Measurements from ENCODE around the gene SH2D2A. TPM values are rescaled to one million over a fixed set of nuclear protein-coding genes. Genes with fewer than 3 reads are reported as not detected.

SH2D2A gene
- total RNA-seq, 4 donors from 2014 or later, result 2.7 to 13.5 (median 6.5) TPM; not detected in 1

GRCh38 chr1:156797212-156797871 is 19.3 kb downstream of the SH2D2A start:
- Histone ChIP-seq H3K36me3 (peaks cover 0 to 96% (median 0%) of the 10 kb centered on the region in 3 donors), H3K4me3 (no peak overlapping the region), H3K27me3 (no peaks in the 10 kb centered on the region), H3K9me3 (no peaks in the 10 kb centered on the region), H3K27ac (no peak overlapping the region), H3K4me1 (no peaks in the 10 kb centered on the region)
- peak in 2 of 3 donors; percentile 38 to 74 for DNase-seq
- no peak for TF ChIP-seq POLR2A (IDR thresholded peaks at IDR 0.05)
- TF ChIP-seq CTCF (IDR thresholded peaks at IDR 0.05), result peak; percentile 51 to 84 (median 71)

- Histone ChIP-seq H3K27ac (no peak overlapping the region), H3K27me3 (no peaks in the 10 kb centered on the region), H3K4me1 (no peaks in the 10 kb centered on the region), H3K4me3 (no peak overlapping the region), H3K36me3 (peaks cover 0 to 99% (median 0%) of the 10 kb centered on the region in 3 donors), H3K9me3 (no peaks in the 10 kb centered on the region)
- peak in 1 of 3 donors; percentile 8 for DNase-seq
- TF ChIP-seq POLR2A (IDR thresholded peaks at IDR 0.05) (no peak), CTCF (IDR thresholded peaks at IDR 0.05) (no peak)
Measured at GRCh38 chr1:156796340-156797097, 20.1 kb downstream of the SH2D2A start.

GRCh38 chr1:156795787-156796186 is 20.9 kb downstream of the SH2D2A start:
- no peaks in the 10 kb centered on the region for H3K9me3 ChIP-seq
- peaks cover 0 to 99% (median 0%) of the 10 kb centered on the region in 3 donors for H3K36me3 ChIP-seq
- TF ChIP-seq POLR2A (IDR thresholded peaks at IDR 0.05), result no peak
- no peak for TF ChIP-seq CTCF (IDR thresholded peaks at IDR 0.05)
- no peaks in the 10 kb centered on the region for H3K27me3 ChIP-seq
- no peak overlapping the region for H3K27ac ChIP-seq
- peak in 1 of 3 donors; percentile 14 for DNase-seq
- no peaks in the 10 kb centered on the region for H3K4me1 ChIP-seq
- H3K4me3 ChIP-seq, result no peak overlapping the region

GRCh38 chr1:156795374-156795733 is 21.3 kb downstream of the SH2D2A start:
- no peak overlapping the region for H3K27ac ChIP-seq
- no peak for DNase-seq
- no peak for TF ChIP-seq POLR2A (IDR thresholded peaks at IDR 0.05)
- H3K4me1 ChIP-seq, result no peaks in the 10 kb centered on the region
- no peaks in the 10 kb centered on the region for H3K27me3 ChIP-seq
- H3K4me3 ChIP-seq, result no peak overlapping the region
- peaks cover 0 to 96% (median 0%) of the 10 kb centered on the region in 3 donors for H3K36me3 ChIP-seq
- no peaks in the 10 kb centered on the region for H3K9me3 ChIP-seq

GRCh38 chr1:156794506-156795373 is 21.9 kb downstream of the SH2D2A start:
- no peak for DNase-seq
- Histone ChIP-seq H3K9me3 (no peaks in the 10 kb centered on the region), H3K36me3 (peaks cover 0 to 96% (median 0%) of the 10 kb centered on the region in 3 donors), H3K27ac (no peak overlapping the region), H3K4me3 (no peak overlapping the region), H3K27me3 (no peaks in the 10 kb centered on the region), H3K4me1 (no peaks in the 10 kb centered on the region)
- TF ChIP-seq POLR2A (IDR thresholded peaks at IDR 0.05), result no peak
- TF ChIP-seq CTCF (IDR thresholded peaks at IDR 0.05), result no peak

All from Peyer's patch (tissue), 4 donors.